ENCODE results near the gene RBM10. TPM values are rescaled to one million over a fixed set of nuclear protein-coding genes. Genes with fewer than 3 reads are reported as not detected.

RBM10 gene
- total RNA-seq, 1 experiment from 2014 or later = 32.5 TPM

GRCh38 chrX:47184486-47184885 is 39.5 kb downstream of the RBM10 start:
- Histone ChIP-seq H2AFZ (ENCODE audit: low read length) (no peak overlapping the region), H3K9ac (ENCODE audit: low read length) (no peak overlapping the region), H3K9me3 (ENCODE audit: low read length) (no peaks in the 10 kb centered on the region), H3K79me2 (ENCODE audit: low read length) (no peaks in the 10 kb centered on the region), H3K36me3 (ENCODE audit: insufficient read depth, low read length) (0 out of 2 replicates have a peak, but pooled peaks cover 3% of the 10 kb centered on the region), H4K20me1 (ENCODE audit: insufficient read depth, low read depth, low read length) (no peaks in the 10 kb centered on the region), H3K9me2 (replicated peaks; ENCODE audit: insufficient read depth, low read length) (no peaks in the 10 kb centered on the region), H3K27me3 (ENCODE audit: low read length) (no peaks in the 10 kb centered on the region), H3K4me3 (ENCODE audit: low read length) (no peak overlapping the region), H3K4me2 (ENCODE audit: low read depth, low read length, poor library complexity, severe bottlenecking) (no peak overlapping the region), H3K4me1 (ENCODE audit: low read length) (no peaks in the 10 kb centered on the region), H3K27ac (ENCODE audit: low read length) (no peak overlapping the region)
- no peak for DNase-seq

GRCh38 chrX:47185241-47185640 is 40.2 kb downstream of the RBM10 start:
- Histone ChIP-seq H3K27me3 (ENCODE audit: low read length) (no peaks in the 10 kb centered on the region), H2AFZ (ENCODE audit: low read length) (no peak overlapping the region), H3K4me1 (ENCODE audit: low read length) (peaks cover 2% of the 10 kb centered on the region), H3K4me3 (ENCODE audit: low read length) (no peak overlapping the region), H3K79me2 (ENCODE audit: low read length) (no peaks in the 10 kb centered on the region), H3K9ac (ENCODE audit: low read length) (no peak overlapping the region), H4K20me1 (ENCODE audit: insufficient read depth, low read depth, low read length) (no peaks in the 10 kb centered on the region), H3K36me3 (ENCODE audit: insufficient read depth, low read length) (0 out of 2 replicates have a peak, but pooled peaks cover 3% of the 10 kb centered on the region), H3K4me2 (ENCODE audit: low read depth, low read length, poor library complexity, severe bottlenecking) (no peak overlapping the region), H3K27ac (ENCODE audit: low read length) (no peak overlapping the region), H3K9me3 (ENCODE audit: low read length) (no peaks in the 10 kb centered on the region), H3K9me2 (replicated peaks; ENCODE audit: insufficient read depth, low read length) (no peaks in the 10 kb centered on the region)
- no peak for DNase-seq

DNA sequence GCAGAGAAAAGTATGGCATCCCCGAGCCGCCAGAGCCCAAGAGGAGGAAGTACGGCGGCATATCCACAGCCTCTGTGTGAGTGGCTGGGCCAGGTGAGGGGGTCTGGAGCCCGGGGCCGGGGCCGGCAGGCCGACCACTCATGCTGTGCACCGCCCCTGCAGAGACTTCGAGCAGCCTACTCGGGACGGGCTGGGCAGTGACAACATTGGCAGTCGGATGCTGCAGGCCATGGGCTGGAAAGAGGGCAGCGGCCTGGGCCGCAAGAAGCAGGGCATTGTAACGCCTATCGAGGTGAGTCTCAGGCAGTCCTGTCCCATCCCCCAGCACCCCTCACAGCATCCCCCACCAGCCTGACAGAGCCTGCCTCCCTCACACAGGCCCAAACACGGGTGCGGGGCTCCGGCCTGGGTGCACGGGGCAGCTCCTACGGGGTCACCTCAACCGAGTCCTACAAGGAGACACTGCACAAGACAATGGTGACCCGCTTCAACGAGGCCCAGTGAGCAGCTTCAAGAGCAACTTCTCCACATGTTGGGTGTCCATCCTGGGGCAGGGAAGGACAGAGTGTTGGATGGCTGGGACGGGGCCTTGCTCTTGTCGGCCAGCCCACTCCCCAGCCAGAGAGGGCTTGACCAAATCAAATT is 41.2 kb downstream of the RBM10 start:
- Histone ChIP-seq H3K79me2 (ENCODE audit: low read length) (no peaks in the 10 kb centered on the region), H3K9me2 (replicated peaks; ENCODE audit: insufficient read depth, low read length) (no peaks in the 10 kb centered on the region), H4K20me1 (ENCODE audit: insufficient read depth, low read depth, low read length) (no peaks in the 10 kb centered on the region), H3K9ac (ENCODE audit: low read length) (no peak overlapping the region), H3K27ac (ENCODE audit: low read length) (no peak overlapping the region), H3K27me3 (ENCODE audit: low read length) (no peaks in the 10 kb centered on the region), H3K36me3 (ENCODE audit: insufficient read depth, low read length) (0 out of 2 replicates have a peak, but pooled peaks cover 3% of the 10 kb centered on the region), H3K9me3 (ENCODE audit: low read length) (no peaks in the 10 kb centered on the region), H2AFZ (ENCODE audit: low read length) (no peak overlapping the region), H3K4me1 (ENCODE audit: low read length) (peaks cover 4% of the 10 kb centered on the region), H3K4me3 (ENCODE audit: low read length) (no peak overlapping the region), H3K4me2 (ENCODE audit: low read depth, low read length, poor library complexity, severe bottlenecking) (no peak overlapping the region)
- no peak for DNase-seq

DNA sequence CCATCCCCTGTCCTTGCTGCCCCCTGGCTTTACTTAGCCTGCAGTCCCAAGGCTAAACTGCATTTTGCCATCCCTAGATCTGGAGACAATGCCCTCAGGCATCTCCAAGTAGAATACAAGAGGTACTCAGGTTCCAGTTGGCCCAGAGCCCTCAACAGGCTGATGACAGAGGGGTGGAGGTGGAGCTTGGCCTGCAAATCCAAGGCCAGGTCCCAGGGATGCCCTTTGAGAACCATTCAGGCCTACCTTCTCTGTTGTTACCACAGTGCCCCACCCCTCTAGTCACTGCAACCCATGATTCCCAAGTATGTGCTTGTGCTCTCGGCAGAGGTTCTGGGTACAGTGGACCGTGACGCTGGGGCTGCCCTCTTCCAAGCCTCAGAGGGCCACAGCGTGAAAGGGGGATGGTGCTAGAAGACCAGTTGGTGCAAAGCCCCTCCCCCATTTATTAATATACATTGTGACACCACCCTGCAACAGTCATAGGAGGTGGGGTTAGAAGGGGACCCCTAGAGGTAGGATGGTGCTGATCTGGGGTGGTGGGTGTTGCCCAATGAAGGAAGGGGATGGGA is 42.2 kb downstream of the RBM10 start:
- no peaks in the 10 kb centered on the region for H3K9me2 ChIP-seq (replicated peaks; ENCODE audit: insufficient read depth, low read length)
- 0 out of 2 replicates have a peak, but pooled peaks cover 3% of the 10 kb centered on the region for H3K36me3 ChIP-seq (ENCODE audit: insufficient read depth, low read length)
- no peak overlapping the region for H3K4me3 ChIP-seq (ENCODE audit: low read length)
- no peak overlapping the region for H3K27ac ChIP-seq (ENCODE audit: low read length)
- H2AFZ ChIP-seq (ENCODE audit: low read length) = no peak overlapping the region
- H3K4me1 ChIP-seq (ENCODE audit: low read length) = peaks cover 8% of the 10 kb centered on the region
- H3K79me2 ChIP-seq (ENCODE audit: low read length) = no peaks in the 10 kb centered on the region
- H3K9me3 ChIP-seq (ENCODE audit: low read length) = no peaks in the 10 kb centered on the region
- no peak overlapping the region for H3K4me2 ChIP-seq (ENCODE audit: low read depth, low read length, poor library complexity, severe bottlenecking)
- no peaks in the 10 kb centered on the region for H4K20me1 ChIP-seq (ENCODE audit: insufficient read depth, low read depth, low read length)
- DNase-seq = no peak
- no peaks in the 10 kb centered on the region for H3K27me3 ChIP-seq (ENCODE audit: low read length)
- no peak overlapping the region for H3K9ac ChIP-seq (ENCODE audit: low read length)

DNA sequence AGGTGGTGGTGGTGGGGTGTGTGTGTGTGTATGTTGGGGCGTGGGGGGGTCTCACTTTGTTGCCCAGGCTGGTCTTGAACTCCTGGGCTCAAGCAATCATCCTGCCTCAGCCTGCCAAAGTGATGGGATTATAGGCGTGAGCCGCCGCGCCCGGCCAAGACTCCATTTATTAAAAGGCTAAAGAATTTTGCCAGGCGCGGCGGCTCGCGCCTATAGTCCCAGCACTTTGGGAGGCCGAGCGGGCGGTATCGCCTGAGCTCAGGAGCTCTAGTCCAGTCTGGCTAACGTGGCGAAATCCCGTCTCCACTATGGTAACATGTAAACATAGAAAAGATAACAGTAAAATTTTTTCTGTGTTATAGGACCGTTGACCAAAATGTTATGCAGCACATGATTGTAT is 44.9 kb downstream of the RBM10 start:
- no peak for DNase-seq
- no peak overlapping the region for H2AFZ ChIP-seq (ENCODE audit: low read length)
- no peak overlapping the region for H3K27ac ChIP-seq (ENCODE audit: low read length)
- no peaks in the 10 kb centered on the region for H3K9me2 ChIP-seq (replicated peaks; ENCODE audit: insufficient read depth, low read length)
- H3K4me1 ChIP-seq (ENCODE audit: low read length) = peaks cover 24% of the 10 kb centered on the region
- peak overlapping the region; percentile 49 for H3K4me2 ChIP-seq (ENCODE audit: low read depth, low read length, poor library complexity, severe bottlenecking)
- H3K27me3 ChIP-seq (ENCODE audit: low read length) = no peaks in the 10 kb centered on the region
- H3K4me3 ChIP-seq (ENCODE audit: low read length) = no peak overlapping the region
- H3K36me3 ChIP-seq (ENCODE audit: insufficient read depth, low read length) = no peaks in the 10 kb centered on the region
- peaks cover 8% of the 10 kb centered on the region for H4K20me1 ChIP-seq (ENCODE audit: insufficient read depth, low read depth, low read length)
- no peaks in the 10 kb centered on the region for H3K9me3 ChIP-seq (ENCODE audit: low read length)
- peaks cover 12% of the 10 kb centered on the region for H3K79me2 ChIP-seq (ENCODE audit: low read length)
- H3K9ac ChIP-seq (ENCODE audit: low read length) = no peak overlapping the region

DNA sequence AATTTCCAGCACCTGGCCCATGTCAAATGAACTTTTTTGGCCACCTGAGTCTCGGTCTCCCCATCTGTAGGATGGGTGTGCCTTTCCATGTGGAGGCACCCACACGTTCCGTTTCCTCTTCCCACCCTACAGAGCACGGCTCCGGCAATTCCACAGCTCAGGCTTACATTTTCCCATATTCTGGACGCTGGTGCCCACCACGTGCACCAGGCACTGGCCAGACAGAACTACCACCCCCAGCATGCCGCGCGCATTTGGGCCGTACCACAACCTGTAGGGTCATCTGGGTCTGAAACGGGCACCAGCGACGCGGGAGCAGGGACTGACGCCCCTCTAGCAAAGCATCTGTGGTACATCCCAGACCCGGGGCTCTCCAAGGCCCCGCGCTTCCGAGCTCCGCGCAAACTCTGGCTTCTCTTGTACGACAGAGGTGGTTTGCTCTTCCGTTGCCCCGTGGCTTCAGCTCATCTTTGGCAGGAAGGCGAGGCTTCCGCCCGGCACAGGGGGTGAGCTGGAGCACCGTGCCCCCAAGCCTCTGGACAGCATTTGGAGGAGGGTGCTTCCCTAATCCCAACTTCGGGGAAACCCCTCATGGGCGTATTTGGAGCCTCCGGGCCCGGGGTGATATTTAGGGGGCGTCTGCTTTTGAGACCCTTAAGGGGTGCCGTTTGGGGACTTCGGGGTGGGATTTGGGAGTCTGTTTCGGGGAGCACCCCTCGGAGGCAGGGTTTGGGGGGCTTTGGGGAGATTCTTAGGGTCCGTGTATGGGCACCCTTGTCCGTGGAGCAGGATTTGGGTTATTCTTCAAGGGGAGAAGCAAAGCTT is 45.6 kb downstream of the RBM10 start:
- Histone ChIP-seq H4K20me1 (ENCODE audit: insufficient read depth, low read depth, low read length) (peaks cover 13% of the 10 kb centered on the region), H3K27me3 (ENCODE audit: low read length) (no peaks in the 10 kb centered on the region), H3K4me1 (ENCODE audit: low read length) (peaks cover 30% of the 10 kb centered on the region), H2AFZ (ENCODE audit: low read length) (no peak overlapping the region), H3K9me3 (ENCODE audit: low read length) (no peaks in the 10 kb centered on the region), H3K4me2 (ENCODE audit: low read depth, low read length, poor library complexity, severe bottlenecking) (peak overlapping the region; percentile 99), H3K9me2 (replicated peaks; ENCODE audit: insufficient read depth, low read length) (no peaks in the 10 kb centered on the region), H3K27ac (ENCODE audit: low read length) (peak overlapping the region; percentile 99), H3K79me2 (ENCODE audit: low read length) (peaks cover 20% of the 10 kb centered on the region), H3K36me3 (ENCODE audit: insufficient read depth, low read length) (no peaks in the 10 kb centered on the region), H3K4me3 (ENCODE audit: low read length) (peak overlapping the region; percentile 98), H3K9ac (ENCODE audit: low read length) (peak overlapping the region; percentile 85)
- DNase-seq = peak; percentile 96

DNA sequence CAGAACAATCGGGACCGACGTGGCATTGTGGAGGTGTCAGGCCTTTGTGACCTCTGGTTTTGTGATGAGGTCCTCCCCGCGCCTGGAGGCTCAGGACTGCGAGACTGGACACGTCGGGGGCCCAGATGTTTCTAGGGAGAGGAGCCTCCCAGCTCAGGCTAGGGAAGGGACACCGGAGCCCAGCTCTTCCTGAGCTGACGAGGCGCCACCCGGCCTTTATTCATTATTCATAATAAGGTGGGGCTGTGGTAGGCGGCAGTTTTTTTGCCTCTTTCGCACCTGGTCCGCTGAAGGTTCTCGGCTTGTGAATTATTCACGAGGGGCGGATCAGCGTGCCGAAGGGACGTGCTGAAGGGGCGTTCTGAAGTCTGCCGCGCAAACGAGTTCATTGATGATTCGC is 46.3 kb downstream of the RBM10 start:
- peak overlapping the region; percentile 98 for H3K4me3 ChIP-seq (ENCODE audit: low read length)
- peaks cover 3% of the 10 kb centered on the region; the same call in 1 of the 2 replicates for H3K36me3 ChIP-seq (ENCODE audit: insufficient read depth, low read length)
- peaks cover 27% of the 10 kb centered on the region for H3K79me2 ChIP-seq (ENCODE audit: low read length)
- H3K9ac ChIP-seq (ENCODE audit: low read length) = peak overlapping the region; percentile 85
- H2AFZ ChIP-seq (ENCODE audit: low read length) = no peak overlapping the region
- H4K20me1 ChIP-seq (ENCODE audit: insufficient read depth, low read depth, low read length) = peaks cover 19% of the 10 kb centered on the region
- H3K27ac ChIP-seq (ENCODE audit: low read length) = peak overlapping the region; percentile 99
- H3K27me3 ChIP-seq (ENCODE audit: low read length) = no peaks in the 10 kb centered on the region
- H3K4me1 ChIP-seq (ENCODE audit: low read length) = peaks cover 37% of the 10 kb centered on the region
- H3K9me2 ChIP-seq (replicated peaks; ENCODE audit: insufficient read depth, low read length) = no peaks in the 10 kb centered on the region
- DNase-seq = peak; percentile 91
- no peaks in the 10 kb centered on the region for H3K9me3 ChIP-seq (ENCODE audit: low read length)
- H3K4me2 ChIP-seq (ENCODE audit: low read depth, low read length, poor library complexity, severe bottlenecking) = peak overlapping the region; percentile 99

DNA sequence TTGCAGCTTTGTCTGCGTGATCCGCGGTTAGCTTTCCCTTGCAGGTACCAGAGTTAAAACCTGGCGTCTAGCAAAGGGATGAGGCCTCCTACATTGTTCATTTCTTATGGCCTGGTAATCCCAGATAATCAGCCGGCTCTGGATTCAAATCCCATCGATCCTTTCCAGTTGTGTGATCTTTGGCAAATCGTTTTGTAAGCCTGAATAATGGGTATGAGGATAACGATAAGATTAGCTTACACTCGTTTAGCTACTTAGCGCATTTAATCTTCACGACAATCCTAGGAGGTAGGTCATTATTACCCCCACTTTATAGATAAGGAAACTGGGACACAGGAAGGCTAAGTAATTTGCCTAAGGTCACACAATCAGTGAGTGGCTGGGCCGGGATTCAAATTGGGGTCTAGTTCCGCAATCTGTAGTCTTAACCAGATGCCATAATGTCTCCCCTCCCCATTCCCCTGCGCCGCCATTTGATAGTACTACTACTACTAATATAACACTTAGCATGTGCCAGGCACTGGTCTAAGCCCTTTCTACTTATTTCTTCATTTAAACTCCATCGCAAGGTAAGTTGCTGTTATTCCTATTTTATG is 46.9 kb downstream of the RBM10 start:
- Histone ChIP-seq H3K4me1 (ENCODE audit: low read length) (peaks cover 37% of the 10 kb centered on the region), H3K9me2 (replicated peaks; ENCODE audit: insufficient read depth, low read length) (no peaks in the 10 kb centered on the region), H3K9ac (ENCODE audit: low read length) (peak overlapping the region; percentile 85), H3K4me3 (ENCODE audit: low read length) (peak overlapping the region; percentile 98), H3K27ac (ENCODE audit: low read length) (peak overlapping the region; percentile 99), H3K79me2 (ENCODE audit: low read length) (peaks cover 32% of the 10 kb centered on the region), H3K9me3 (ENCODE audit: low read length) (no peaks in the 10 kb centered on the region), H3K36me3 (ENCODE audit: insufficient read depth, low read length) (peaks cover 8% of the 10 kb centered on the region; the same call in 1 of the 2 replicates), H4K20me1 (ENCODE audit: insufficient read depth, low read depth, low read length) (peaks cover 25% of the 10 kb centered on the region), H3K27me3 (ENCODE audit: low read length) (no peaks in the 10 kb centered on the region), H3K4me2 (ENCODE audit: low read depth, low read length, poor library complexity, severe bottlenecking) (peak overlapping the region; percentile 99), H2AFZ (ENCODE audit: low read length) (no peak overlapping the region)
- DNase-seq = peak; percentile 90
